ENCODE data around the gene GATAD2A.

Gene GATAD2A

DNA sequence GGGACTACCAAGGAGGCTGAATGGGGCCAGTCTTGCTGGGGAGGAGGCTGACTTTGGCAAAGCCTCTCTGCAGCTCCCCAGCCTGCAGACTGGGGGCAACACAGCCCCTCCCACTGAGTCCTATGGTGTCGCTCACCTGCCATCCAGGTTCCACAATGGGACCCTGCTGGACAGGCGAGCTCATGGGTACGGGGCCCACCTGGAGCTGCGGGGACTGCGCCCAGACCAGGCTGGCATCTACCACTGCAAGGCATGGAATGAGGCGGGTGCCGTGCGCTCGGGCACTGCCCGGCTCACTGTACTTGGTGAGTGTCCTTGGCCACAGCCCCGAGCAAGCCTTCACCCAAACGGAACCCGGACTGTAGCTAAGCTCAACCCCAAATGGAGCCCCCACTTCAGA, 137.6 kb downstream of the GATAD2A start:
- no peak overlapping the region for H3K27ac Mint-ChIP-seq

DNA sequence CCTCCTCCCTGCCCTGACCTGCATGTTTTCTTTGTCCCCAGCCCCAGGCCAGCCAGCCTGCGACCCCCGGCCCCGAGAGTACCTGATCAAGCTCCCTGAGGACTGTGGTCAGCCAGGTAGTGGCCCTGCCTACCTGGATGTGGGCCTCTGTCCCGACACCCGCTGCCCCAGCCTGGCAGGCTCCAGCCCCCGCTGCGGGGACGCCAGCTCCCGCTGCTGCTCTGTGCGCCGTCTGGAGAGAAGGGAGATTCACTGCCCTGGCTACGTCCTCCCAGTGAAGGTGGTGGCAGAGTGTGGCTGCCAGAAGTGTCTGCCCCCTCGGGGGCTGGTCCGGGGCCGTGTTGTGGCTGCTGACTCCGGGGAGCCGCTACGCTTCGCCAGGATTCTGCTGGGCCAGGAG, 138.2 kb downstream of the GATAD2A start:
- Mint-ChIP-seq H3K9me3 (no peaks in the 10 kb centered on the region), H3K27me3 (ENCODE audit: low read depth) (peaks cover 8% of the 10 kb centered on the region)

More for the DNA sequence above, 137.6 kb downstream of the GATAD2A start:
- no peaks in the 10 kb centered on the region for H3K9me3 Mint-ChIP-seq
- peaks cover 3% of the 10 kb centered on the region for H3K36me3 Mint-ChIP-seq (ENCODE audit: low read depth)
- no peak overlapping the region for H3K4me3 Mint-ChIP-seq
- H3K4me1 Mint-ChIP-seq (ENCODE audit: low read depth), result peaks cover 15% of the 10 kb centered on the region
- peaks cover 11% of the 10 kb centered on the region for H3K27me3 Mint-ChIP-seq (ENCODE audit: low read depth)

DNA sequence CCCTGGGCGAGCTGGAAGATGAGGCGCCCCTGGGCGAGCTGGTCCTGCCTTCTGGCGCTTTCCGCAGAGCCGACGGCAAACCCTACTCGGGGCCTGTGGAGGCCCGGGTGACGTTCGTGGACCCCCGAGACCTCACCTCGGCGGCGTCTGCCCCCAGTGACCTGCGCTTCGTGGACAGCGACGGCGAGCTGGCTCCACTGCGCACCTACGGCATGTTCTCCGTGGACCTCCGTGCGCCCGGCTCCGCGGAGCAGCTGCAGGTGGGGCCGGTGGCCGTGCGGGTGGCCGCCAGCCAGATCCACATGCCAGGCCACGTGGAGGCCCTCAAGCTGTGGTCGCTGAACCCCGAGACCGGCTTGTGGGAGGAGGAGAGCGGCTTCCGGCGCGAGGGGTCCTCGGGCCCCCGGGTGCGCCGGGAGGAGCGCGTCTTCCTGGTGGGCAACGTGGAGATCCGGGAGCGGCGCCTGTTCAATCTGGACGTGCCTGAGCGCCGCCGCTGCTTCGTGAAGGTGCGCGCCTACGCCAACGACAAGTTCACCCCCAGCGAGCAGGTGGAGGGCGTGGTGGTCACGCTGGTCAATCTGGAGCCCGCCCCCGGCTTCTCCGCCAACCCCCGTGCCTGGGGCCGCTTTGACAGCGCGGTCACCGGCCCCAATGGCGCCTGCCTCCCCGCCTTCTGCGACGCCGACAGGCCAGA, 138.9 kb downstream of the GATAD2A start:
- no peak overlapping the region for H3K27ac Mint-ChIP-seq
- H3K4me1 Mint-ChIP-seq (ENCODE audit: low read depth), result peaks cover 9% of the 10 kb centered on the region
- H3K36me3 Mint-ChIP-seq (ENCODE audit: low read depth), result no peaks in the 10 kb centered on the region
- H3K4me3 Mint-ChIP-seq, result no peak overlapping the region
- peaks cover under 1% of the 10 kb centered on the region for H3K27me3 Mint-ChIP-seq (ENCODE audit: low read depth)
- H3K9me3 Mint-ChIP-seq, result no peaks in the 10 kb centered on the region

More for the DNA sequence above, 138.2 kb downstream of the GATAD2A start:
- H3K27ac Mint-ChIP-seq, result no peak overlapping the region
- H3K4me1 Mint-ChIP-seq (ENCODE audit: low read depth), result peaks cover 14% of the 10 kb centered on the region
- no peak overlapping the region for H3K4me3 Mint-ChIP-seq
- H3K36me3 Mint-ChIP-seq (ENCODE audit: low read depth), result peaks cover under 1% of the 10 kb centered on the region

DNA sequence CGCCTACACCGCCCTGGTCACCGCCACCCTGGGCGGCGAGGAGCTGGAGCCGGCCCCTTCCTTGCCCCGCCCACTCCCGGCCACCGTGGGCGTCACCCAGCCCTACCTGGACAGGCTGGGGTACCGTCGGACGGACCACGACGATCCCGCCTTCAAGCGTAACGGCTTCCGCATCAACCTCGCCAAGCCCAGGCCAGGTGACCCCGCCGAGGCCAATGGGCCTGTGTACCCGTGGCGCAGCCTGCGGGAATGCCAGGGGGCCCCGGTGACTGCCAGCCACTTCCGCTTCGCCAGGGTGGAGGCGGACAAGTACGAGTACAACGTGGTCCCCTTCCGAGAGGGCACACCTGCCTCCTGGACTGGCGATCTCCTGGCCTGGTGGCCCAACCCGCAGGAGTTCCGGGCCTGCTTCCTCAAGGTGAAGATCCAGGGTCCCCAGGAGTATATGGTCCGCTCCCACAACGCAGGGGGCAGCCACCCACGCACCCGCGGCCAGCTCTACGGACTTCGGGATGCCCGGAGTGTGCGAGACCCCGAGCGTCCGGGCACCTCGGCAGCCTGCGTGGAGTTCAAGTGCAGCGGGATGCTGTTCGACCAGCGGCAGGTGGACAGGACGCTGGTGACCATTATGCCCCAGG, 139.6 kb downstream of the GATAD2A start:
- H3K4me1 Mint-ChIP-seq (ENCODE audit: low read depth), result peaks cover 9% of the 10 kb centered on the region
- H3K36me3 Mint-ChIP-seq (ENCODE audit: low read depth), result no peaks in the 10 kb centered on the region
- H3K4me3 Mint-ChIP-seq, result no peak overlapping the region
- no peak overlapping the region for H3K27ac Mint-ChIP-seq
- no peaks in the 10 kb centered on the region for H3K27me3 Mint-ChIP-seq (ENCODE audit: low read depth)
- H3K9me3 Mint-ChIP-seq, result no peaks in the 10 kb centered on the region

DNA sequence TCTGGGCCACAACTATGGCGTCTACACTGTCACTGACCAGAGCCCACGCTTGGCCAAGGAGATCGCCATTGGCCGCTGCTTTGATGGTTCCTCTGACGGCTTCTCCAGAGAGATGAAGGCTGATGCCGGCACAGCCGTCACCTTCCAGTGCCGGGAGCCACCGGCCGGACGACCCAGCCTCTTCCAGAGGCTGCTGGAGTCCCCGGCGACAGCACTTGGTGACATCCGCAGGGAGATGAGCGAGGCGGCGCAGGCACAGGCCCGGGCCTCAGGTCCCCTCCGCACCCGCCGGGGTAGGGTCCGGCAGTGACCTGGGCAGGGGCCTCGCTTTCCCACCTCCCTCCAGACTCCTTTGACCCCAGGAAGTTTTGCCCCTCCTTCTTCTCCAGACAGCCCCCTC, 140.2 kb downstream of the GATAD2A start:
- H3K4me3 Mint-ChIP-seq, result no peak overlapping the region

DNA sequence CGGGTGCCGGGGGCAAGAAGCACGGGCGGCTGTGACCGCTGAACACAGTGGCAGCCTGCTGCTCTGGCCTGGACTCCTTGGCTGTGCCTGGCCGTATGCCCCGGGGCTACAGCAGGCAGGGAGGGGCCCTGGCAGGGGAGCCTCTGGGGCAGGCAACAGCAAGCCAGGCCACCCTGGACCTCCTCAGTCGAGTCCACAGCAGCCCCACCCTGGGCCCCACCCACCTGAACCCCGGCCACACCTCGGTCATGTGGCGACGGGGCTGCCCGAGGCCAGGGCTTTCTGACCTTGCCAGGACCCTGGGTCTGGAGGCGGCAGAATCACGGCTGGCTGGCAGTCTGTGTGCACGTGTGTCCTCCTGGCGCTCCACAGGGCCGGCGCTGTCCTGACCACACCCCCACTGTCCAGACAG, 141.3 kb downstream of the GATAD2A start:
- Mint-ChIP-seq H3K27me3 (ENCODE audit: low read depth) (no peaks in the 10 kb centered on the region), H3K4me1 (ENCODE audit: low read depth) (peaks cover 3% of the 10 kb centered on the region), H3K27ac (no peak overlapping the region), H3K9me3 (no peaks in the 10 kb centered on the region), H3K36me3 (ENCODE audit: low read depth) (no peaks in the 10 kb centered on the region), H3K4me3 (no peak overlapping the region)

More for the DNA sequence above, 140.2 kb downstream of the GATAD2A start:
- Mint-ChIP-seq H3K36me3 (ENCODE audit: low read depth) (no peaks in the 10 kb centered on the region), H3K9me3 (no peaks in the 10 kb centered on the region), H3K27ac (no peak overlapping the region), H3K27me3 (ENCODE audit: low read depth) (no peaks in the 10 kb centered on the region), H3K4me1 (ENCODE audit: low read depth) (peaks cover 7% of the 10 kb centered on the region)

DNA sequence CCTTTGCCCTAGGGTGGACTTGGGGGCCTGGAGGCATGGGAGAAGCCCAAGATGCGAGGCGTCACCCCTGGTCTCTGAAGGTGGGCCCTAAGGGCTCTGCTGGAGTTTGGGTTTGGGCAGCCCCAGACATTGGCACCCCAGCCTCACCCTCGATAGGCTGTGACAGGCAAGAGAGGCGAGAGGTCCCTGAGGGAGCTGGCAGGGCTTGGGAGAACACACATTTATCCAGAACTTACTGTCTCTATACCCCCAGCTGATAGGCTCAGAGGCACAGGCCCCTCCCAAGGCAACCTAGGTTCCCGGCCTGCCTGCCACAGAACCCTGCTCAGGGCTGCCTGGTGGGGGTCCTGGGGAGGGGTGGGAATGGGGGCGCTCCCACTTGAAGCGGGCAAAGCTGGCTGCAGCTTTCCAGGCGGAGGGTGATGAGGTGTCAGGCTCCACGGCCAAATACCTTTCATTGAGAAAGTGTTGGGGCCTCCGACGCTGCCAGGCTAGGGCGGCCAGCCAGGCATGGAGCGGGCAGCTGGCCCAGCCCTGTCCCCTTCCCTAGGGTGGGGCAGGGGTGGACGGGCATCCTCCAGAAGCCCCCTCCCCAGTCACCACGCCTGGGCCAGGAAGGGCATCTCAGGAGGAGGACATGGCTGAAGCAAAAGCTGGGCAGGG, 142.3 kb downstream of the GATAD2A start:
- no peaks in the 10 kb centered on the region for H3K4me1 Mint-ChIP-seq (ENCODE audit: low read depth)
- no peak overlapping the region for H3K27ac Mint-ChIP-seq
- no peaks in the 10 kb centered on the region for H3K27me3 Mint-ChIP-seq (ENCODE audit: low read depth)
- H3K4me3 Mint-ChIP-seq, result no peak overlapping the region
- no peaks in the 10 kb centered on the region for H3K36me3 Mint-ChIP-seq (ENCODE audit: low read depth)
- H3K9me3 Mint-ChIP-seq, result no peaks in the 10 kb centered on the region

DNA sequence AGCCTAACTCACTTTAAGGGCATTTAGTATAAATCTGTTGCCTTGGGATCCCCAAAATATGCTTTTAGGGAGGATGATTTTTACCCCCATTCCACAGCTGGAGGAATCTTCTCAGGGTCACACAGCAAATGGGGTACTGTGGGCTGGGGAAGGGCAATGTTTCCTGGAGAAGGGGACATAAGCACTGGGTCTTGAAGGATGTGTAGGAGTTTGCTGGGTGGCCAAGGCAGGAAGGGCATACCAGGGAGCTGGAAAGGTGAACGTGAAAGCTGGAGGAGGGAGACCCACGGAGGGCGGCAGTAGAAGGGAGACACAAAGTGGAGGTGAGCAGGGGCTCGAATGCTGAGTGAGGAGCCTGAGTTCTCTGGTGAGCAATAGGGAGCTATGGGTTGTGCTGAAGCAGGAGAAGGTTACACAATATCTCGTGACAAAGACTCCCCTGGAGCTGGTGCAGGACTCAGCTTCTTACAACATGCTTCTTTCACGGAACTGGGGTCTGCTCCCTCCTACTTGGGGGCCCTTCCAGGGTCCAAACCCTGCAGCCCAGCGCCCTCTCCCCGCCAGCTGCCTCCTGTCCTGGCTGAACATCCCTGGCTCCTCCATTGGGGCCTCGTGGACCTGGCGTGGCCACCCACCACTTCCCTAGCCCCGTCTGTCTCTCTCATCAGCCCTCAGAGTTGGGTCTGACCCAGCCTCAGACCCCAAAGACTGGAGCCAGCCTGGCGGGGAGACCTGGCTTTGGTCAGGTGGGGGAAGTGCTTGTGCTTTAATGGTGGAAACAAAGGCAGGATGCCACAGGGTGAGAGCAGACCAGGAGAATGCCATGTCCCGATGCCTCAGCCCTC, 143.7 kb downstream of the GATAD2A start:
- Mint-ChIP-seq H3K4me3 (no peak overlapping the region), H3K4me1 (ENCODE audit: low read depth) (no peaks in the 10 kb centered on the region), H3K36me3 (ENCODE audit: low read depth) (no peaks in the 10 kb centered on the region), H3K9me3 (no peaks in the 10 kb centered on the region), H3K27ac (peak overlapping the region; percentile 45), H3K27me3 (ENCODE audit: low read depth) (no peaks in the 10 kb centered on the region)

DNA sequence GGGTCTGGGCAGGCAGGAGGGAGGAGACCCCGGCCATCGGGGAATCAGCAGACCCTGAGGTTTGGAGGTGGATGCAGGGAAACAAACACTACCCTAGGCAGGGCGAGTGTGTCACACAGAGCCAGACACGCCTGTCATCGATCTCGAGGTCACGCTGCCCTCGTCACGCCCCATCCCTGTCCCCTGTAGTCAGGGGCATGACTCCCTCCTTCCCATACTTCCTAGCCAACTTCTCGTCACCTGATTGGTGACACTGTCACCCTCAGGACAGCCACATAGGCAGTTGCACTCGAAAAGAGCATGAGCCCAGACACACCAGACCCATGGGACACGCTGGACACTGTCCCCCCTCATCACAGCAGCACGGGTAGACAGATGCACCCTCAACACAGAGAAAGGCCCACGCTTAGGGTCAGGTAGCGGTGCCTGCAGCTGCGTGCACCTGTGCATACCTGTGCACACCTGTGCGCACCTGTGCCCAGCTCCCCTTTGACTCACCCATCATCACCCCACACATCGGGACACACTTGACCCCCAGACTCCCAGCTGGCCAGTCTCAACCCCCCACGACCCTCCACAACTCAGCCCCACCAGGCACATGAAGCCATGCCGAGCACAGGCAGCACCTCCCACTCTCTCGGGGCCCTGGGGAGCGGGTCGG, 144.5 kb downstream of the GATAD2A start:
- Mint-ChIP-seq H3K4me3 (no peak overlapping the region), H3K9me3 (no peaks in the 10 kb centered on the region), H3K36me3 (ENCODE audit: low read depth) (no peaks in the 10 kb centered on the region), H3K27ac (no peak overlapping the region), H3K4me1 (ENCODE audit: low read depth) (peaks cover 3% of the 10 kb centered on the region), H3K27me3 (ENCODE audit: low read depth) (no peaks in the 10 kb centered on the region)

DNA sequence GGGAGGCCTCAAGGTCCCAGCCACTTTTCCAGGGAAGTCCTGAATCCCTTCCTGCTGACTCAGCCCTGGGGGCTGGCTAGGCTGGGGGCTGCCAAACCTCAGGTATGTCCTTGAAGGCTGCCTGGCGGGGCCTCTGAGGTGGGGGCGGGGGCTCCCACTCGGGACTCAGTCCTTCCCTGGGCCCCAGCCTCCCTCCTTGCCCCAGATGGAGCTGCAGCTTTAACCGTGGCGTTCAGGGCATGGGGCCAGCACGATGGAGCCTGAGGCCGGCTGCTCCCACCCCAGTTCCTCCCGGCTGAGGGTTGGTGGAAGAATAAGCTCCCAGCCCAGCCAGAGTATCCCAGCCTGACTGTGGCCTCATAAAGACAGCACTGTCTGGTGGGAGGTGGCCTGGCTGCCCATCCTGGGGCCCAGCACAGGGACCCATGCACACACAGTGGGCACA, 145.0 kb downstream of the GATAD2A start:
- Mint-ChIP-seq H3K36me3 (ENCODE audit: low read depth) (no peaks in the 10 kb centered on the region), H3K27me3 (ENCODE audit: low read depth) (no peaks in the 10 kb centered on the region), H3K27ac (no peak overlapping the region)

DNA sequence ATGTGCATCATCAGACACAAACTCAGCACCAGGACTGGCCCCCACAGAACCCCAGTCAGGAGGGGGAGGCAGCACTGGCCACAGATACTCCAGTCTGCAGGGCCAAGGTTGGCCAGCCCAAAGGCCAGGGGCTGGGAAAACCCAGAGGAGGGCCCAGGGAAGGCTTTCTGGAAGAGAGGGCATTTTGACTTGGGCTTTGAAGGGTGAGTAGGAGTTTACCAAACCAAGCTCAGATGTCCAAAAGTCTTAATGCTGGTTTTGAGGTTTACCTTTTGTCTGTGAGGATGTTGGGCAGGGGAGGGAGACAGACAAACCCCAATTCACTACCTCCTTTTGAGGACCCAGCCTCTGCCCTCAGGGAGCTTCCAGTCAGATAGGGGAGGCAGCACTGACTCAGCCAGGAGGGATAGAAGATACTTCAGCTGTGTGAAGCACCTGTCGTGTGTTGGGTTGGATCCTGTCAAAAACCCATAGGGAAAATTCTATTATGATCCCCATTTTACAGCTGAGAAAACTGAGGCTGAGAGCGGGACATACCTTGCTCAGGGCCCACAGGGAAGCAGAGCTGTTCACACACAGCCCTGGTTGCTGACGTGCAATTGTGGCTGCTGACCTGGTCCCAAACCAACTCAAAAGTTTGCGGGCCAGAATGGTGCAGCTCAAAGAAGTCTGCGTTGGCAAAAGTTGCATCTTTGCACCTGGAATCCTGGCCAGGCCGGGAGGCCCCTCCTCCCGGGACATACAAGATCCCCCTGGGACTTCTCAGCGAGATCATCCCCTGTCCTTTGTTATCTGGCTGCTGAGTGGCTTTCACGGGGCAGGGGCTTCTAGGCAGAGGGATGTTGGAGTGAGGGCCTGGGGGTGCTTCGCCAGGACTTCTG, 145.7 kb downstream of the GATAD2A start:
- Mint-ChIP-seq H3K4me1 (ENCODE audit: low read depth) (peaks cover 3% of the 10 kb centered on the region), H3K27me3 (ENCODE audit: low read depth) (no peaks in the 10 kb centered on the region), H3K27ac (no peak overlapping the region), H3K4me3 (no peak overlapping the region), H3K9me3 (no peaks in the 10 kb centered on the region), H3K36me3 (ENCODE audit: low read depth) (no peaks in the 10 kb centered on the region)

More for the DNA sequence above, 145.0 kb downstream of the GATAD2A start:
- H3K4me1 Mint-ChIP-seq (ENCODE audit: low read depth), result peaks cover 3% of the 10 kb centered on the region
- H3K9me3 Mint-ChIP-seq, result no peaks in the 10 kb centered on the region
- H3K4me3 Mint-ChIP-seq, result no peak overlapping the region

DNA sequence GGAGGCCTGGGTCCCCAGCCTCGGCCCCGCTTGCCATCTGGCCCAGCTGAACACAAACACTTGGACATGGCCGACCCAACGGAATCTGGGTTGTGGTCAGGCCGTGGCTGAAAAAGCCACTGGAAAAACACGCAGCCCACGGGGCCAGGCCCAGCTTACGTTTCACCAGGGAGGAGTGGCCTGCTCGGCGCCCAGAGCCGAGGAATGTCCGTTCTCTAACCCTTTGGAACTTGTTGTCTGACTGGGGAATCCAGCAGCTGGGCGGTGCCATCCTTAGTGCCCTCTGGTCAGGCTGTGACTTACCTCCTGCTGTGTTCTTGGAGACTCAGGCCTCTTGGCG, 146.3 kb downstream of the GATAD2A start:
- Mint-ChIP-seq H3K4me3 (no peak overlapping the region), H3K4me1 (ENCODE audit: low read depth) (peaks cover 3% of the 10 kb centered on the region)

DNA sequence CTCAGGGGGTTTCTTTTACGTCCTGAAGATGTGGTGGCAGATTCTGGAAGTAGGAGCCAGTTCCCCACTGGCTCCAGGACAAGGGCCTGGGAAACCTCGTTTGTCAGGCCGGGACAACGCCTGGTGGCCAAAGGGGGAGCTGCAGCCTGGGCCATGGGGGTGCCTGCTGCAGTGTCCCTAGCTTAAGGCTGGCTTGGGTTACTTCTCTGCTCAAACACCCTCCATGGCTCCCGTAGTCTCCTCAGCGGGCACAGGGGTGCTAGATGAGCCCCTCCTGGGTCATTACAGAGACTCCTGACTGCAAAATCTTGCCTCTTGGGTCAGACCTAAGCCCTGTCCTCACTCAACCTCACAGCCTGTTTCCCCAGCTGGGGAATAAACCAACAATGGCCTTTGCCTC, 147.3 kb downstream of the GATAD2A start:
- no peaks in the 10 kb centered on the region for H3K9me3 Mint-ChIP-seq
- no peak overlapping the region for H3K4me3 Mint-ChIP-seq

More for the DNA sequence above, 146.3 kb downstream of the GATAD2A start:
- Mint-ChIP-seq H3K27me3 (ENCODE audit: low read depth) (no peaks in the 10 kb centered on the region), H3K27ac (no peak overlapping the region), H3K36me3 (ENCODE audit: low read depth) (no peaks in the 10 kb centered on the region), H3K9me3 (no peaks in the 10 kb centered on the region)

More for the DNA sequence above, 147.3 kb downstream of the GATAD2A start:
- no peak overlapping the region for H3K27ac Mint-ChIP-seq
- no peaks in the 10 kb centered on the region for H3K36me3 Mint-ChIP-seq (ENCODE audit: low read depth)
- H3K27me3 Mint-ChIP-seq (ENCODE audit: low read depth), result no peaks in the 10 kb centered on the region
- peaks cover 3% of the 10 kb centered on the region for H3K4me1 Mint-ChIP-seq (ENCODE audit: low read depth)

All from T-helper 1 cell treated with Interleukin-12 subunit alpha and Interleukin-12 subunit beta and Interleukin-4 antibody, amounts not matched to agents 30 μg/mL and 1 μg/mL, for 36 hours (primary cell).